ENCODE measurements around the gene GPR162.

GPR162 gene, protein sequence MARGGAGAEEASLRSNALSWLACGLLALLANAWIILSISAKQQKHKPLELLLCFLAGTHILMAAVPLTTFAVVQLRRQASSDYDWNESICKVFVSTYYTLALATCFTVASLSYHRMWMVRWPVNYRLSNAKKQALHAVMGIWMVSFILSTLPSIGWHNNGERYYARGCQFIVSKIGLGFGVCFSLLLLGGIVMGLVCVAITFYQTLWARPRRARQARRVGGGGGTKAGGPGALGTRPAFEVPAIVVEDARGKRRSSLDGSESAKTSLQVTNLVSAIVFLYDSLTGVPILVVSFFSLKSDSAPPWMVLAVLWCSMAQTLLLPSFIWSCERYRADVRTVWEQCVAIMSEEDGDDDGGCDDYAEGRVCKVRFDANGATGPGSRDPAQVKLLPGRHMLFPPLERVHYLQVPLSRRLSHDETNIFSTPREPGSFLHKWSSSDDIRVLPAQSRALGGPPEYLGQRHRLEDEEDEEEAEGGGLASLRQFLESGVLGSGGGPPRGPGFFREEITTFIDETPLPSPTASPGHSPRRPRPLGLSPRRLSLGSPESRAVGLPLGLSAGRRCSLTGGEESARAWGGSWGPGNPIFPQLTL

DNA sequence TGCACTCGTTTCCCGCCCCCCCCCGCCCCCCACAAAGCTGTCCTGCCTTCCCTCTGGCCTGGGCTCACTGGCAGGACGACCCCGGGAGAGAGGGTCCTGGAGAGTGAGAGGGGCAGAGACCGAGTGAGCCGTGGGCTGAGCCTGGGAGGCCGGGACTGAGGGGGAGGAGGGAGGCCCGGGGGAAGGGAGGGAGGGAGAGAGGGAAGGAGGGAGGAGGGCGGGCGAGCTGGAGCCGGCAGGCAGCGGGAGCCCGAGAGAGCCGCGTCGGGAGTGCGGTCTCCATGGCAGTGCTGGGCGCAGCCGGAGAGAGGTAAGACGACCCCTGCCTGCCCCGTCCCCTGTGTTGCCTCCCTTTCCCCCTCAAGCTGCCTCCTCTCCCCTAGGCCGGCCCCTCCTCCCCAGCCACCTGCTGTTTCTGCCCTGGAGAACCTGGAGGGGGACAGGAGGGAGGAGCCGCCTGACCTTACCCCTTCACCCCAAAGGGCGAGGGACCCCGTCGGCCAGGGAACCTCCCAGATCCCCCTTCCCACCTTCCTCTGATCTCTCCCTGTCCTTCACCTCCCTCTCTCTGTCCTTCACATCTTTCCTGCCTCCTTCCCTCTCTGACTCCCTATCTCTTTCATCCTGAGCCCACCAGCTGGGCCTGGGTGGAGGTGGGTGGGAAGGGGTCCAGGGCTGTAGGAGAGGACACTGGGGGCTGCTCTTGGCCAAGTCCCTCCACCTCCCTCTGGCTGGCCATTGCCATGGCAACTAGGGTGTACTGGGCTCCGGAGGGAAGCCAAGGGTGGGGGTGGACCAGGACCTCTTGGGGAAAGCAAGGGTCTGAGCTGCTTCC, at the start of gene GPR162:
TSS of gene GPR162 (plus strand) at position 231 of the 835 bp plus-strand sequence. CDS start 2,078 bp downstream, outside the sequence.
- peak; percentile 86 for DNase-seq (ENCODE audit: low spot score)

DNA sequence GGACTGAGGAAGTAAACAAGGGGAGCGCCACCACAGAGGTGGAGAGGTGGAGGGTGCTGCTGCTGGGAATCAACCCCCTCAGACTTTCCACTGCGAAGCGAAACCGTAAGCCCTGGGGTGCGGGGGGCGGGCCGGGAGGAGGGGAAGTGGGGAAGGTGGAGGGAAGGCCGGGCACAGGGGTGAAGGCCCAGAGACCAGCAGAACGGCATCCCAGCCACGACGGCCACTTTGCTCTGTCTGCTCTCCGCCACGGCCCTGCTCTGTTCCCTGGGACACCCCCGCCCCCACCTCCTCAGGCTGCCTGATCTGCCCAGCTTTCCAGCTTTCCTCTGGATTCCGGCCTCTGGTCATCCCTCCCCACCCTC, 49.3 kb upstream of the GPR162 start, which contains the start of gene LAG3:
TSS of gene LAG3 (plus strand) at position 190 of the 365 bp plus-strand sequence. CDS start 333 bp downstream, outside the sequence.
- no peak for DNase-seq (ENCODE audit: low spot score)

DNA sequence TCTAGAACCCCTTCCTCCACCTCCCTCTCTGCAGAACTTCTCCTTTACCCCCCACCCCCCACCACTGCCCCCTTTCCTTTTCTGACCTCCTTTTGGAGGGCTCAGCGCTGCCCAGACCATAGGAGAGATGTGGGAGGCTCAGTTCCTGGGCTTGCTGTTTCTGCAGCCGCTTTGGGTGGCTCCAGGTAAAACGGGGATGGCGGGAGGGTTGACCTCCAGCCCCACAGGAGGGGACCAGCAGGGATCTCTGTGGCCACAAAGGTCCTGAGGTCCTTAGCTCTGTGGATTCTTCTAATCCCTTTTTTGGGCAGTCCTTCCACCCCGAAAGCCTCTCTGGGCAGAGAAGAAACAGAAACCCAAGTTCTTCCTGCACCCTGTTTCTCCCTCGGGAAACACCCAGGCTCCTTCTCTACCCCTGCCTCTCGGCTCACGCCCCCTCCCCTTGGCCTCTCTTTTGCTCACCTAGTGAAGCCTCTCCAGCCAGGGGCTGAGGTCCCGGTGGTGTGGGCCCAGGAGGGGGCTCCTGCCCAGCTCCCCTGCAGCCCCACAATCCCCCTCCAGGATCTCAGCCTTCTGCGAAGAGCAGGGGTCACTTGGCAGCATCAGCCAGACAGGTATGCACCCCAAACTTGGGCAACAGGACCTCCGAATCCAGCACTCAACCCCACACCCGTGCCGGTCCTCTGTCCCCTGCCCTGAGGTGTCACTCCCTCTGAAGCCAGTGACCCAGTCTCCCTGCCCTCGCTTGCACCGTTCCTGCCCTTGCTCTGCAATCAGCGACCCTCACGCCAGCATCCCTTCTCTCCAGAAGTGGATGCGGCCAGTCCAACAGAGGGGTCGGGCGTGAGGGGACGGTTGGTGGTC, 48.7 kb upstream of the GPR162 start:
- DNase-seq (ENCODE audit: low spot score), result no peak

DNA sequence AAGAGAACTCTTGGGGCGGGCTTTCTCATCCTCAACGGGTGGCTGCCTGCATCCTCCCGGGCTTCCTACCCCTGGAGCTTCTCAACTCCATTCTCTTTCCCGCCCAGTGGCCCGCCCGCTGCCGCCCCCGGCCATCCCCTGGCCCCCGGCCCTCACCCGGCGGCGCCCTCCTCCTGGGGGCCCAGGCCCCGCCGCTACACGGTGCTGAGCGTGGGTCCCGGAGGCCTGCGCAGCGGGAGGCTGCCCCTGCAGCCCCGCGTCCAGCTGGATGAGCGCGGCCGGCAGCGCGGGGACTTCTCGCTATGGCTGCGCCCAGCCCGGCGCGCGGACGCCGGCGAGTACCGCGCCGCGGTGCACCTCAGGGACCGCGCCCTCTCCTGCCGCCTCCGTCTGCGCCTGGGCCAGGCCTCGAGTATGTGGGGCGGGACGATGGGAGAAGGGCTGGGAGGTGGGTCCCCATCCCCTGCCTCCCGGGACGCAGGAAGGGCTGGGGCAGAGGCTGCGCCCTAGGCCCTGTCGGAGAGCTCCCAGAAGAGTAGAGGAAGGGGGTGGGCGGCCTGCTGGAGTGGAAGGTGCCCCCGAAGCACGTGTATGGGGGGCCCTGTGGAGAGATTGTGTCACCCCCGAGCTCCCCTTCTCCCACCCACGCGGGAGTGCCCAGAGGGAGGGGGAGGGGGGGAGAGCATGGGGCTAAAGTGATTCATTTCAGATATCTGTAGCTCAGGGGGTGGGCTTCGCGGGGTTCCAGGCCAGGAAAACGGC, 47.9 kb upstream of the GPR162 start:
- DNase-seq (ENCODE audit: low spot score), result no peak

DNA sequence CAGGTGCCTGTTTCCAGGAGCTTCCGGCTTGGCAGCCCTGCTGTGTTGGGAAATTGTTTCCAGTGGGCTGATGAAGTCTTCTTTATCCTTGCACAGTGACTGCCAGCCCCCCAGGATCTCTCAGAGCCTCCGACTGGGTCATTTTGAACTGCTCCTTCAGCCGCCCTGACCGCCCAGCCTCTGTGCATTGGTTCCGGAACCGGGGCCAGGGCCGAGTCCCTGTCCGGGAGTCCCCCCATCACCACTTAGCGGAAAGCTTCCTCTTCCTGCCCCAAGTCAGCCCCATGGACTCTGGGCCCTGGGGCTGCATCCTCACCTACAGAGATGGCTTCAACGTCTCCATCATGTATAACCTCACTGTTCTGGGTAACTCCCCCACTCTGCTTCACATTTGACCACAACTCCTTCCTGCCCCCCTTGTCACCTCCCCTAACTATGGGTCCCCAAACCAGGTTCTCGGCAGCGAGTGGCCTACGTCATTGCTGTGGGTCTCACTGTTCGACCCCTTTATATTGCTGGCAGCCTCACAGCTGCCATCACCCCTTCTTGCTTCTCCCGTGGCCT, 47.0 kb upstream of the GPR162 start:
- no peak for DNase-seq (ENCODE audit: low spot score)

DNA sequence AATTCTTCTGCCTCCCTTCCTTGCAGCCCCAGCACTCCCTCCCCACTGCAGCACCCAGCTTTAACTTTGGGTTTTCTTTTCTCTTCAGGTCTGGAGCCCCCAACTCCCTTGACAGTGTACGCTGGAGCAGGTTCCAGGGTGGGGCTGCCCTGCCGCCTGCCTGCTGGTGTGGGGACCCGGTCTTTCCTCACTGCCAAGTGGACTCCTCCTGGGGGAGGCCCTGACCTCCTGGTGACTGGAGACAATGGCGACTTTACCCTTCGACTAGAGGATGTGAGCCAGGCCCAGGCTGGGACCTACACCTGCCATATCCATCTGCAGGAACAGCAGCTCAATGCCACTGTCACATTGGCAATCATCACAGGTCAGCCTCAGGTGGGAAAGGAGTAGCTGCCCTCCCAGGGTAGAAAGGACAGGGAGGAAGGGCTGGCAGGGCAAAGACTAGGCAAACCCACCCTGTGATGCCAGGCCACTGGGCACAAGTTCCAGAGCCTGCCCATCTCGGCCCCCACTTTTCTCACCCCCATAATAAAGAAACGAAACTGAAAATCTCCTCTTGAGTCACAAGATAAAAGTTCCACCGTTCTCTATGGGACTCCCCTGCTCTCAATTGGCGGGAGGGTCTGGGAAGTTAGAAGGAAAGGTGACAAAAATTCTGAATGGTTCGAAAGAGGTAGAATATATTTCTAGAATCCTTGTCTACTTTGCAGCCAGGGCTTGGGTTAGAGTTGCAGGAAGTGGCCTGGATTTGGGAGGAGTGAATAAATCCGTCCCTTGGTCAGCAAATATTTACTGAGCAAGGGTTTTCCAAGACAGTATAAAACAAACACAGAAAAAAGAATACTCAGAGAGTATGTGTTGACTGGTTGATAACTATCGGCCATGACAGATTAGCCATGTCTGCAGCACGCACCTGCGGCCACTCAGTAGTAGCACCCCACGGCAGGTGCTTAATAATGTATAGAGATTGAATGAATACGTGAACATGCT, 46.1 kb upstream of the GPR162 start:
- no peak for DNase-seq (ENCODE audit: low spot score)

DNA sequence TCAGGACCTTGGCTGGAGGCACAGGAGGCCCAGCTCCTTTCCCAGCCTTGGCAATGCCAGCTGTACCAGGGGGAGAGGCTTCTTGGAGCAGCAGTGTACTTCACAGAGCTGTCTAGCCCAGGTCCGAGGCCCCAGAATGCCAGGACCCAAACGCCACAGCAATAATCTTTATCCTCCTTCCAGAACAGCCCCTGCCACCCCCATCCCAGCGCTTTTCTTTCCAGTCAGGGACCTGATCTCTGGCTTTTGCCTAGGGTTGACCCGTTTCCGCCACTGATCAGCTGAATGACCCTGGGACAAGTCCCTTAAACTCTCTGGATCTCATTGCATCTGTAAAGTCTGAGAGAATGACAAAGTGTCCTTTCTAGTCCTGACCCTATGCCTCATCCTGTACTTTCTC, 44.2 kb upstream of the GPR162 start:
- no peak for DNase-seq (ENCODE audit: low spot score)

DNA sequence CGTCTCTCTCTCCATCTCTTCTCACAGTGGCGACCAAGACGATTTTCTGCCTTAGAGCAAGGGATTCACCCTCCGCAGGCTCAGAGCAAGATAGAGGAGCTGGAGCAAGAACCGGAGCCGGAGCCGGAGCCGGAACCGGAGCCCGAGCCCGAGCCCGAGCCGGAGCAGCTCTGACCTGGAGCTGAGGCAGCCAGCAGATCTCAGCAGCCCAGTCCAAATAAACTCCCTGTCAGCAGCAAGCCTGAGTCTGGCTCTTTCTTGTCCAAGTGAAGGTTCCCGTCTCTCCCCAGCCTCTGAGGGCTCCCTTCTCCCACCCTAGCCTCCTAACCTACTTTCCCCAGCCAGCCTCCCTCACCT, 43.4 kb upstream of the GPR162 start:
- no peak for DNase-seq (ENCODE audit: low spot score)

DNA sequence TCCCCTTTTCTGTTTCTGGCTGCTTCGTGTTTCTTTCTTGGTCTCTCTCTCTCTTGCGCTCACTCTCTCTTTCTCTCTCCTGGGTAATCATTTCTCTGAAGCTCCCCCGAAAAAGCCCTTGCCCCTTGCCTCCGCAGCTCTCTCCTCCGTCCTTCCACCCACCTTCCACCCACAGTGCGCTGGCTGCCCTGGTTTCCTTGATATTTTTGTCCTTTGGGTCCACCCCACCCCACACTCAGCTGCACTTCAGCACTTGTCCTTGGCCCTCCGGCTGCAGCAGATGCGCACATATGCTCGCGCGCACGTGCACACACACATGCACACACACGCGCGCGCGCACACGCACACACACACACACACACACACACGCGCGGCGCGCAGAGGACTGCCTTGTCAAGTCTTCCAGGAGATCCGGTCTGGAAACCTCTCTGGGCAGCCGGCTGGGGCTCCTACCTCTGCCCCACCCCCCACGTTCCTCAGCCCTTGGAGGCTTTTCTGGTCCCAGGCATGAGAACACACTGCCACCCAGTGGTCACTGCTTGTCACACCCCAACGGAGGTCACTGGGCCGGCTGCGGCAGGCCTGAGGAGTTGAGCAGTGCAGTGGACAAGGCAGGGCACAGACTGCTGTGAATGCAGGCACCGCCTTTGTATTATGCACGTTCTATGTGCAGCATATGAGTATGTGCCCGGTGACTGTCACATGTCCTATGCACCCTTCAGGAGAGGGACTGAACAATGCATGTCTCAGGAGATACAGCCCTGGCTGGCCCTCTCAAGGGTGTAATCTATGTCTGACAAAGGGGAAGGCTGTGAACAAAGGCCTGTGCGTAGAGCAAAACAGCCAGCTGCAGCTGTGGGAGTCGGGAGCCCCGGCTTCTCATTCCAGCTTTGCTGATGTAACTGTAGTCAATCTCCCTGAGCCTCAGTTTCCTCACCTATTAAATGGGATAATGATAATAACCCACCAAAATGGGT, 42.8 kb upstream of the GPR162 start:
- DNase-seq (ENCODE audit: low spot score), result peak; percentile 92

DNA sequence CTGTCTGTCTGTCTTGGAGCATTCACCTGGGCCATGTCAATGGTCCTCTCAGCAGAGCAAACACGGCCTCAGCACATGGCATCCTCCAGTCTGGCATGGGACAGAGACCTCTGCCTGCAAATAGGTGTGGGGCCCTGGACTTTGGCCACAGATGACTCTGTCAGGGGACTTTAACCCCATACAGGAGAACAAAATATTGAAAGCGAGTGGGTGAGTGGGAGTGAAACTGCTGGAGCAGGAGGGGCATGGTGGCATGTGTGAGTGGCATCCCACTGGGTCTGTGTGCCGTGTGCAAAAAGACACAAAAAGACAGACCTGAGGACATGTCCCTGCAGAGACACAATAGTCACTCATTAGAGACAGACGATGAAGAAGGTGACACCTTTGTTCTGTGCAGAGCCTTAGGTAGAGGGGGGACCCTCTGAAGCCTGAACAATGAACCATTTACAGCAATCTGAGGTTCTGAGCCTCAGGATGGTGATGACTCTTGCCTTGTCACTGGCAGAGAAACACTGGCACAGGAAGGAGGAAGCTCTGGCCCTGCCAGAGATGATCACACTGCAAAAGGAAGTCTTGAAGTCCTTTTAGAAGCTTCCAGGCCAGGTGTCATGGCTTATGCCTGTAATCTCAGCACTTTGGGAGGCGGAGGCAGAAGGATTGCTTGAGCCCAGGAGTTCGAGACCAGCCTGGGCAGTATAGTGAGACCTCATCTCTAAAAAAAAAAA, 41.8 kb upstream of the GPR162 start:
- no peak for DNase-seq (ENCODE audit: low spot score)

DNA sequence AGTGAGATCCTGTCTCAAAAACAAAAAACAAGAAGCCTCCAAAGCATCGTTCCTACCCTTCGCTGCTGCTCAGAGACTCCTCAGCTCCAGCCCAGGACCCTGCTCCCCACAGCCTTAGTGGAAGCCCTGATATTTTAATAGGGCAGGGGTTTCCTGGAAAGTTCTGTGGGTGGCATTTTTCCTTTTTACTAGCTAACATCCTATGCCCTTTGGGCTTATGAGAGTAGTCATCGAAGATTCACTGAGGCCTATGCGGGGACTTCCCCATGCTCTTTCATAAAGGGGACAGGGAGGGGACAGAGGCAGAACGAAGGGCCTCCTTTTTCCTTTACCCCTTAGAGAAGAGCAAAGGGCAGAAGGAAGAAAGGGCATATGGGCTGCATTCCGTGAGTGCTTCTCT, 41.0 kb upstream of the GPR162 start:
- no peak for DNase-seq (ENCODE audit: low spot score)

DNA sequence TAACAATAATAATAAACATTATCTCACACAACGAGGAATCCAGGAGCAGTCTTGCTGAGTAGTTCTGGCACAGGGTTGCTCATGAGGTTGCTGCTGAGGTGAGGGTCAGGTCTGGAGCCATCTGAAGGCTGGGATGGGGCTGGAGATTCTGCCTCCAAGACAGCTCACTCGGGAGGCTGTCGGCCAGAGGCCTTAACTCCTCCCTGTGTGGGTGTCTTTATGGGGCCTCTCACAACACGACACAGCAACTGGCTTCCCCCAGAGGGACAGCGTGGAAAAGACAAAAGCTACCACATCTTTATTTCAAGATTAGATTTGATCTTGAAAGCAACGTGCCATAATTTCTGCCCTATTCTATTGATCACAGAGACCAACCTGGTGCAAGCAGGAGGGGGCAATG, 39.5 kb upstream of the GPR162 start:
- no peak for DNase-seq (ENCODE audit: low spot score)

DNA sequence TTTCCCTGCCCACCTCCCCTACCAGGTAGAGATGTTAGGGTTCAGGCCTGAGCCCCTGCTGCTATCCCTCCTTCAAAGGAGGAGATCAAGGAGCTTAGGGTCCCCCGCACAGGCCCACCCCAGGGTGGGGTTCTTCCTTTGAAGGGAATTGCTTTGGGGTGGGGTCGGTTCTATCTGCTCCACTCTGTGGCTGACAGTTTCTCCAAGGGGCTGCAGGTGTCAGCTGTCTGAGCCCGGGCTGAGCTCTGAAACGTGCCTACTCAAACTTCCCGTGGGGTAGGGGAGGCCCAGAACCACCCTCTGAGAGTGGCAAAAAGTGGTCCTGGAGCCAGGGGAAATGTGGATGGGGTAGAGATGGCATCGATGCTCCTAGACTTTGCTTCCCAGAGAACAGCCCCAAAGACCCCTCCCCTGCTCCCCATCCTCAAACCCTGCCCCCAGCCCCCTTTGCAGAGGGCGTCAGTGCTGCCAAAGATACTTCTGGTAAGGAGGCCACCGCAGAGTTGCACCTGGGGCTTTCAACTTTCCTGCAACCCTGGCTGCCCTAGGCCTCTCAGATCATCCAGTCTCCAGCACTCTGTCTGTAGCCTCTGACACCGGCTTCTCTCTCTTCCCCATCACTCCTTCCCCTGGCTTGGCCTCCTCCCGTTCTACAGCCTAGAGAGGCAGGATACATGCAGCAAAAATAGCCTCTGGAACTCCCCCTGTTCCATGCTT, 38.6 kb upstream of the GPR162 start:
- DNase-seq (ENCODE audit: low spot score), result no peak

DNA sequence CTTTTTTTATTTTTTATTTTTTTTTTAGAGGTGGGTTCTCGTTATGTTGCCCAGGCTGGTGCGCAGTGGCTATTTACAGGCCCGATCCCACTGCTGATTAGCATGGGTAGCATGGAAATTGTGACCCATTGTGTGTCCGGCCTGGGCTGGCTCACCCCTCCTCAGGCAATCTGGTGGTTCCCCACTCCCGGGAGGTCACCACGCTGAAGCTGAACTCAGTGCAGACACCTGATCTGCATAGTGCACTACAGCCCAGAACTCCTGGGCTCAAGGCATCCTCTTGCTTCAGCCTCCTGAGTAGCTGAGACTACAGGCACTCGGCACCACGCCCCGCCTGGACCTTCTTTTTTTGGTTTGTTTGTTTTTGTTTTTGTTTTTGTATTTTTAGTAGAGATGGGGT, 37.8 kb upstream of the GPR162 start:
- no peak for DNase-seq (ENCODE audit: low spot score)

DNA sequence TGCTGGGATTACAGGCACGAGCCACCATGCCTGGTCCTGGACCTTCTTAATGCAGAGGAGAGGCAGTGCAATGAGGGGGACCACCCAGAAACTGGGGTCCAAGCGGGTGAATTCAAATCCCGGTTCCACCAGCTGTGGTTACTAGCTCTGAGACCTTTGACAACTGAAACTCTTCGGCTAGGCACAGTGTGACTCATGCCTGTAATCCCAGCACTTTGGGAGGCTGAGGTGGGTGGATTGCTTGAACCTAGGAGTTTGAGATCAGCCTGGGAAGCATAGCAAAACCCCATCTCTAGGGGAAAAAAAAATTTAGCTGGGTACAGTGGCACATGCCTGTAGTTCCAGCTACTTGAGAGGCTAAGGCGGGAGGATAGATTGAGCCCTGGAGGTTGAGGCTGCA, 37.3 kb upstream of the GPR162 start:
- no peak for DNase-seq (ENCODE audit: low spot score)

DNA sequence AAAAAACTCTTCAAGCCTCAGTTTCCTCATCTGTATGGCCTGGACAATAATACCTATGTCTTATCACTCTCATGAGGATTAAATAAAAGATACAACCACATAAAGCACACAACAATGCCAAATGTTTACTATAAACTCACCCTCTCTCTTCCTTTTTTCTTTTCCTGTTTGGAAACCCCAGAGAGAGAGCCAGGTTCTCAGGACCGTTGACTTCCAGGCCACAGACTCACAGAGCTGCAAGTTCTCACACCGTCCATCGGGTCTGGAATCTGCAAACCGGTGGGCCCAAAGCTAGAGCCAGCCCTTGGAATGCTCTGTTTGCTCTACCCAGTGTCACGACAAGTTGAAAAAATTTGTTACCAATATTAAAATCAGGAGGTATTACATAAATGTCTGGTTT, 36.9 kb upstream of the GPR162 start:
- no peak for DNase-seq (ENCODE audit: low spot score)

All from D341Med (cell line).